Mesendoderm (in vitro differentiated cells): ENCODE data around the gene GNL2. TPM values are rescaled to one million over a fixed set of nuclear protein-coding genes. Genes with fewer than 3 reads are reported as not detected.

Experiments
- small RNA-seq: library from polyadenylated mRNA; stranded (forward); fragments of <200 nt; extraction: miRNeasy Mini kit (QIAGEN cat#:217004); gene quantifications from one replicate; pipeline ENCODE3, GENCODE V24; 2013; ENCODE audit not compliant: insufficient read depth

Gene GNL2

Small RNA genes within 50 kb of the gene (small RNA-seq; reads per million reads assigned to genes)
- gene AL034379.1: not detected
